Stimulated activated naive CD8-positive, alpha-beta T cell treated with anti-CD3 and anti-CD28 coated beads, Interleukin-15, Interleukin-2, amounts not matched to agents 100 U/mL and 50 U/mL, for 24 hours (primary cell): ENCODE data around the gene HLA-DPB1.

Experiments used
- ATAC-seq: fragments of 150-1000 bp; cut with Tn5 transposase; one replicate; pipeline ENCODE4 v1.10.0; 2021
- DNase-seq: peaks from one replicate; pipeline ENCODE4 v3.0.0; 2021

Gene HLA-DPB1

DNA sequence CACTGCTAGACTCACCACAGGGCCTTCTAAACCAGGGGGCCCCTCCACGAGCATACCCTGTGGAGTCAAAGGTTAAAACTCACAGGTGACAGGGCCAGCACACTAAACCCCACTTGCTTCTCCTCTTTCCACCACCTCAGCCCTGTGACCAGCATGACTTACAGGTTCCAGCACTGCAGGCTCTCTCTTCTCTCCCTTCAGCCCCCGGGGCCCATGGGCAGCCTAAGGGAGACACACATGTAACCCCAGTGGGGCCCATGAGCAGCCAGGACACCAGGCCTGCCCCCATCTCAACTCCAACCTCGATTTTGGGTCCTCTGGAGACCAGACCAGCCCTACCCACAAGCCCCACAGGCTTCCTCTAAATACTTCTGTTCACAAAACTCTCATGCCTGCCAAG is 28.0 kb downstream of the HLA-DPB1 start:
- DNase-seq (no peak), ATAC-seq (no peak)

DNA sequence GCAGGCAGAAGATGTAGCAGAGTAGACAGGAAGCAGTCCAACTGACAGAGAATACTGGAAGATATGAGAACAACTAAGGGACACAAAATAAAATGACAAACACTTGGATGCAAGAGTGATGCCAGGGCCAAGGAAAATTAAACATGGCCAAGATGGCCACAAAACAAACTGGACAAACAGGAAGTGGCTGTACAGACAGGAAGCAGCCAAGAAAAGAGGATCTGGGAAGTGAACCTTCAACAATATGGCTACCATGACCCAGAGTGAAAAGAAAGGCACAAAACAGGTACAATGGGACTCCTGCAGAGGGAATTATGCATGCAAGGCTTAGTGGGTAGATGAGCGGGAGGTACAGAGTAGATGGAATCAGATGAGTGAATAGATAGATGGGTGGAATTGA is 29.1 kb downstream of the HLA-DPB1 start:
- DNase-seq: no peak
- ATAC-seq: no peak

DNA sequence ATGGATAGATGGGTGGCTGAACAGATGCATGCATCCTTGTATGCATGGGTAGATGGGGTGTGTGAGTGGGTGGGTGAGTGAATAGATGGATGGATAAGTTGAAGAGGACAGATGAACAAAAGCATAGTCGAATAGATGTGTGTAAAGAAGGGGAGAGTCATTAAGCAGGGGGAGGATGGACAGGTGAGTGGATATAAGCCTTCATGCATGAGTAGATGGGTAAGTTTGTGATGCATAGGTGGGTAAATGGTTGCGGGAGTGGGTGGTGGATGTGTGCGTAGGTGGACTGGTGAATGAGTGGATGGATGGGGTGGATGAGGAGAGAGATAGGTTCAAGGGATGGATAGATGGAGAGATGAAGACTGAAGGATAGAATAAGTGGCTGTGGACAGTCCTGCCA is 29.6 kb downstream of the HLA-DPB1 start:
- ATAC-seq (no peak), DNase-seq (no peak)

DNA sequence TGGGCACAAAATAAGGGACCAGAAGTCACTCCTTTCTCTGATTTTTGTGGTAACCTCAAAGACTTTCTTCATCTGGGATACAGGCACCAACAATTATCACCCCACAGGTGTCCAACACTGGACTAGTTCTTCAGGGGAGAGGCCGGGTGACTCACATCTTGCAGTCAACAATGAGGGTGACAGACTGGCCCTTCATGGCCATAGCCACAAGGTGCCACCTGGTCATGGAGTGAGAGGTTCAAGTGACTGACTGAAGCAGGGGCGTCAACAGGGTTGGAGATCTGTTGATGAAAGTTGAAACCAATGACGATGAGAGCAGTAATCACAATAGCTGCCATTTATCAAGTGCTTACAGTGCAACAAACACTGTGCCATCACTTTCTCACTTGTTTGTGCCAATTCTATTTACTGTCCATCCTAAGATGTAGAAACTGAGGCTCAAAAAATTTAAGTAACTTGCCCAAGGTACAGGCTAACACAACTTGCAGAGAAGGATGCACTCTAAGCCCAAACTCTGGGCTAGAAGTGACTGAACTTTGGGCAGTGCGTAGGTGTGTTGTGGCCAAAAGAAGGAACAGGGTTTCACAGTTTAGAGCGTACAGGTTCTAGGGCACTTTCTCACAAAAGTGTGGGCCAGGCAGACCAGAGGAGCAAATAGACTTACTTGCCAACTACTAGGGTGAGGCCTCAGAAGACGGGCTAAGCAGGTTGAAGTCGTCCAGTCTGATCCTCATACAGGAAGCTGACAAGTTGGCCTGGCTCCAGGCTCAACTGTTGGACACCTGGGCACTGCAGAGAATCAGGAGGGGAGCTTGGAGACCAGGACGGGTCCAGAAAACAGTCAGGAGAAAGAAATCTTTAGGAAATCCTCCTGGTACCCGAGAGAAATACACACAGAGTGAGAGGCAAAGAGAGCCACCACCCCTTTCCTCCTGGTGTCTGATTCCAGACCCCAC is 30.4 kb downstream of the HLA-DPB1 start:
- ATAC-seq (no peak), DNase-seq (no peak)

DNA sequence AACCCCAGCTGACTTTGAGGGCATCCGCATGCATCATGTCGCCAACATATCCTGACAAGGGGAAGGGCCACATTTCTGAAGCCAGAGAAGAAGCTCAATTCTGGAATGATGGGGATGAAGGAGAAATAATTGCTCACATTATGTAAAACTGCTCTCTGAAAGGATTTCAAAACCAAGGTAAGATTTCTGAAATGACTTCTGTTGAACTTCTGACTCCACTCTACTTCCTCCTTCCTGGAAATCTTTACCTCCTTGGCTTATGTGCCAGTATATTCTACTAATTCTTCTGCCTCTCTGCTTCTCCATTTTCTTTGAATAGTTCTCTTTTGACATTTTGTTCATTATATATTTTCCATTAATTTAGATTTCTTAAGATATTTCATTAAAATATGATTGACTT is 31.9 kb downstream of the HLA-DPB1 start:
- DNase-seq: no peak
- ATAC-seq: no peak

DNA sequence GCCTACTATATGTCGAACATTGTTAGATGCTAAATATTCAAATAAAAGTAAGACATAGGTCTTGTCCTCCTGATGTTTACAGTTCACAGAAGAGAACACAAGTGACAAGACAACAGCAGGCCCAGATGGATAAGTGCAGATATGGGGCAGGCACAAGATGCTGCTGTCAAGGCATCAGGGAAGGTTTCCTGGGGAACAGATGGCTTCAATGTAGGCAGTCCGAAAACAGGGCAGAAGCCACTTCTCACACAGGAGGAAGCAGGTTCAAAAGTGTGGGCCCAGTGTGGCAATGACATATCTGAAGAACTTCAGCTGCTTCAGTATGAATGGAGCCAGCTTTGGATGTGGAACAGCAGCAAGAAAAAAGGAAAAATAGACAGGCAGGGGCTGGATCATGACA is 32.5 kb downstream of the HLA-DPB1 start:
- no peak for DNase-seq
- ATAC-seq: no peak

DNA sequence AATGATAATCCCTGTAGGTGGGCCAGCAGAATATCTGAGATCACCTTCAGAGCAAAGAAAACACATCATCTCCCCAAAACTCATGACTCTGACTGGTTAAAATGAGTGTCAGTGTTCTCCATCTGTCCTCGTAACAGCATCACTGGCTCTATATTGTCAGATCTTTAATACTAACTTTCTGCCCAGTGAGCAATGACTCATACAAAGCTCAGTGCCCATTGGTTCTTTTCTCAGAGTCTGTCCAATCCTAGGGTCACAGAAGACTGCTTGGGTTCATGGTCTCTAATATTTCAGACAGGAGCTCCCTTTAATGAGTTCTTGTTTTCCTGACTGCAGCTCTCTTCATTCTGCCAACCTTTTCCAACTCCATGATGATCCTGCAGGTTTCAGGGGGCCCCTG is 36.4 kb downstream of the HLA-DPB1 start:
- peak; percentile 81 for ATAC-seq
- no peak for DNase-seq

DNA sequence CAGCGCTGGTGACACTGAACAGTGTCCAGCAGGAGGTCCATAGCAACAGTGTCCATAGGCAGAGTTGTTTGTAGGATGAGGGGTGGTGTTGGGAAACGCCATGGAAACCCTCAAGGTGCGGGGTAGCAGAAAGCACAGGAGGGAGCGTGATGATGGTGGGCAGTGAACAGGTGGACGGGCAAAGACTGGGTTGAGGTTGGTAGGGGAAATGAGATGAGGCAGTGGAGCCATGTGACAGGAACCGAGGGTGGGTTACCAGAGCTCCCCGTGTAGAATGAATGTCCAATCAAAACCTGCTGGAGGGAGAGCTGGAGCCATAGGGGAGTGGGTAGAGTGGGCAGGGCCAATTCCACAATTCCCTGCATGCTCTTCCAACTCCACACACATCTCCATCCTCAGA is 38.0 kb downstream of the HLA-DPB1 start:
- DNase-seq (no peak), ATAC-seq (no peak)

DNA sequence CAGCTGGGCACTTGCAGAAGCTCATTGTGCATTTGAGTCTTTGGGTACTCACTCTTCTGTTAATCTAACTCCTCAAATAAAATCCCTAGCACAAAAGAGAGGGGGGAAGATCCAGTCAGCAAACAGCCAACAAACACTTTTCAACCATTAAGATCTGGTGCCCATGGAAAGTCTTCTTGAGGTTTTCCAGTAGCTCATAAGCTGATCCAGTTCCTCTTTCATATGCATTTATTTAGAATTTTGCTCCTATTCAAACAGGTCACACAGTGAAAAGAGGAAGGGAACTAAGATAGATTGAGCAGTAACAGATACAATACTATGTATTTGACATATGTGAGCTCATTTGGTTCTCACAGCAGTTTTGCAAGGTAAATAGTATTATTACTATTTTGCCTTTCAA is 38.6 kb downstream of the HLA-DPB1 start:
- DNase-seq: no peak
- ATAC-seq: no peak

DNA sequence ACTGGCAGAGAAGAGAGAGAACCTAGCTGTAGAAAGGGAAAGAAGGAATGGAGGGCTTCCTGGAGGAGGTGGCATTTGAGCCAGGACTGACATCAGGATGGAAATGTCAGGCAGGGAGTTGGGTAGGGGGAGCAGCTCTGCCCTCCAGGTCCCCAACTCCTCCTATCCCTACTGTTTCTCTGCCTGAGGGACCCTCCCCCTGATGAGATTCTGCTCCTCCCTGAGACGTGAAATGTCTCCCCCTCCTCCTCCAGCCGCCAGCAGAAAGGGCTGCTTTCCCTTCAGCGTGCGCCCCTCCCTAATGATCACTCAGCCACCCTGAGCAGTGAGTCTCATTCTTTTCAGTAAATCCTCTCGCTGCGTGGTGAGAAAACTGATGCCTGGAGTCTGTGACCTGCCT is 40.6 kb downstream of the HLA-DPB1 start:
- no peak for DNase-seq
- no peak for ATAC-seq

DNA sequence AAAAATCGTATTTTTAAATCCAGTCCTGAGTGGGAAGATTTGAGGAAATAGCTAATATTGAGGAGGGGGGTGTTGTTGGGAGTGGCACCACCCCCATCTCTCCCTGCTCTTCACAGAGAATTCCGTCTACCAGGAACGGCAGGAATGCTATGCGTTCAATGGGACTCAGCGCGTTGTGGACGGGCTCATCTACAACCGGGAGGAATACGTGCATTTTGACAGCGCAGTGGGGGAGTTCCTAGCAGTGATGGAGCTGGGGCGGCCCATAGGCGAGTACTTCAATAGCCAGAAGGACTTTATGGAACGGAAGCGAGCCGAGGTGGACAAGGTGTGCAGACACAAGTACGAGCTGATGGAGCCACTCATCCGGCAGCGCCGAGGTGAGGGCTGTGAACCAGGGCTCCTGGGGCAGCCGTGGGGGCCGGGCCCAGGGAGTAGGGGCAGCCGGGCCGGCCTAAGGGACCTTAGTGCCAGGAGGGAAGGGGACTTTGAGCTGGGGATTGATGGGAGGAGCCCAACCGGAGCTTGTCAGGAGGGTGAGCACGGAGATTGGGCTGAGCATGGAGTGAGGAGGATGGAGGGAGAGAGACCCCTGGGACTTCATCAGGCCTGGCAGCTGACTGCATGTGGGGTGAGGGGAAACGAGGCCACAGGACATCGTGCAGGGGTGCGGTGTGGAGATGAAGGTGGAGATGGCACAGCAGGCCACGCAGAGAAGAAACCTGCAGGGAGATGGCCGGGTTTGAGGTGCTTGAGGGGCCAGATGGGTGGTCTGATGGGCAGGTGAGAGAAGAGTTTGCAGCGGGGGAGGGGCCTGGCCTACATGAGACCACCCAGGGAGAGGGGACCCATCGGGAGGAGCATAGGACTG is 41.3 kb downstream of the HLA-DPB1 start:
- peak; percentile 14 for DNase-seq
- ATAC-seq: no peak

DNA sequence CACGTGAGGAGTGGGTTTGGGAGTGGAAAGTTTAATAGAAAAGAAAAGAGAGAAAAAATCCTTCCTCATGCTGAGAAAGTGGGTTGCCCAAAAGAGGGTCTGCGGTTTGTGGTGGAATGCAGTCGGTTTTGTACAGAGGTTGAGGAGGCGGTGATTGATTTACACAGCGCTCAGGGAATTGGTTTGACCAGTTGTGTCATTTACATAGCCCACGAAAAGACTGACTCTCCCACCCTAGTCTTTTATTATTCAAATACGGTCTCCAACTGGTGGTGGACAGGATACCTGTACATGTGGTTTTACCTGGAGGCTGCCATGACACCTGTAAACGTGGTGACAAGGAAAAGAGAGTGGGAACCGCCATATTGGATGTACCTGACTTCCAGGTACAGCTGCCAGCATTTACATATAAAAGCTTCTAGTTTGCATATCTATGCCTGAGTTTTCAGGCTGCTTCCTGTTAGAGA is 42.1 kb downstream of the HLA-DPB1 start:
- ATAC-seq (no peak), DNase-seq (peak; percentile 15)

DNA sequence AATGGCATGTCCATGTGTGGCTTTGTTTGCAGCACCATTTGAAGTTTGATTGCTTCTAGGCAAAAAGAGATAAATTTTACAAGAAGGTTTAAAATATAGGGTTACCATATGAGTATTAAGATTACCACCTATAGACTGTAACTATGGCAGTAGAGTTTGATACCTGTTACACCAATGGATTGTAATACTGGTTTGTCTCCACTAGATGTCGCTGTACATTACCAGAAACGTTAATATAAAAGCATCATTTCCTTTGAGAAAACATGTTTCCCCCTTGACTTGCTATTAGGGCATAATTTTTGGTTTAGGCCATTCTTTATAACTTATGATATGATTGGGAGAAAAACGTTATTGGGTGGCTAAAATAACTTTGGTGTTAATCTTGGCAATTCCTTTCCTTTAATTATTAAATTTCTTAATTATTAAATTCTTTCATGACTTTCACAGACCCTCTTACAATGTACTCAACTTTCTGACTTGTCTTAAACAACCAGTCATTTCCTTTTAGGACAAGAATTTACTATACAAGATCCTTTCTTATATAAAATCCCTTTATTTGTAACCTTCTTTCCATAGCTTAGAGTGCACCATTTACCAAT is 42.8 kb downstream of the HLA-DPB1 start:
- no peak for DNase-seq
- no peak for ATAC-seq

DNA sequence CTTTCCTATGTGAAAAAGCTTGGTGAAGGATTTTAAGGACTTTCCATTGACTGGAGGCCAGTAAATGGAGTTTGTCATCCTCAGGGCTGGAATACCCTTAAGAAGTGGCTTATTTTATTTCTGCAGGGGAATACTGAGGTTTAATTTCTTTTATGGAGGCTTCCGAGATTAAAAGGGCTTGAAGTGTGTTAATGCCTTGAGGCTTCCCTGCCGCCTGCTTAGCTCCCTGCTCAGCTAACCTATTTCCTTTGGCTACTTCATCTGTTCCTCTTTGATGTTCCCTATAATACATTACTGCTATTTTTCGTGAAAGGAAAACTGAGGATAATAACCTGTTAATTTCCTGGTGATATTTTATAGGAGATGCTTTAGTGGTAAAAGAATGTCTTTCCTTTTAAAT is 44.2 kb downstream of the HLA-DPB1 start:
- ATAC-seq (no peak), DNase-seq (no peak)

DNA sequence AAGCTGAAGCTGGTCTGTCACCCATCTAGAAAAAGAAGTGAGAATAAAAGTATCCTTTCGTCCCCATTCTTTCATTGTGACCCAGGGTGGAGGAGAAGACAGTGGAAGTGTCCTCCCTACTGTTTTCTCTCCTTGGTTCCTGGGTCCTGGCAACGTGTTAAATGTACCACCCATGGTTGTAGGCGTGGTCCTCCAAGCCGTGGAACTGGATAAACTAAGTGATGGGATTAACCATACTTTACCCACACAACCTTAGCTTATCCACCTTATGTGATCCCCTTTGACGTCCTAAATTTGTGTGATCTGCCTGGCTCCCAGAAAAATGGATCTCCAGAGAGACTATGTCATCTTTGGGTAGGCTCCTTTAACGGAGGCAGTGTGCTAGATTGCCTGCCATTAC is 47.4 kb downstream of the HLA-DPB1 start:
- no peak for ATAC-seq
- no peak for DNase-seq

DNA sequence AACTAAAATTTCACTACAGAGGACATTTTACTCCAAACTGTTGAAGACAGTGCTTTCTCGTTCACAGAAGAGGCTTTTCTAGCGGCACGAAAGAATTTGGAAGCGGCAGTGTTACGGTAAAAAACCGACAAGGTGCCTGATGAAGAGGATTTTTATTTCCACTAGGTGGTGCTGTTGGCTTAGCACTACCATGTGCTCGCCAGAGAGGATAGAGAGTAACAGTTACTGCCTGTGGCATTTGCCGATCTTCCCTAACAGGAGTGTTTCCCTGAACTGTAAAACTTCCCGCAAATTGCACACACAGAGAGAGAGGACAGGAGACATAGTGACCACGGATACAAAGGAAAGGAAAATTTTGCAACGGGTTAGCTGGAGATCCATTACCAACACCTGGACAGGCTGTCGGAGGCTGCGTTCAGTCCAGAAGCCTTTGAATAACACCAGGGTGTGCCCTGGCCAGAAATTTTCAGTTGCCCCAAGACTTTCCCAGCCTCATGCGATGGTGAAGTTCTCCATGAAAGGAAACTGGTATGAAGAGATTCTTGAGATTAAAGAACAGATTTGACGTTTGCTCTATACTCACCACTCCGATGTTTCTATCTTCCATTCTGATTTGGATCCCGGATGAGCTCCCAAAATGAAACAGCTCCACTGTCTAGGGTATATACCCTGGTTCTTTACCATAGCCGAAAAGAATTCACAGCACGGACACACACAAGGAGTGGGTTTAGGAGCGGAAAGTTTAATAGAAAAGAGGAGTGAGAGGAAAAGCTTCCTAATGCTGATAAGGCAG is 48.1 kb downstream of the HLA-DPB1 start:
- DNase-seq: peak; percentile 24
- ATAC-seq: no peak

DNA sequence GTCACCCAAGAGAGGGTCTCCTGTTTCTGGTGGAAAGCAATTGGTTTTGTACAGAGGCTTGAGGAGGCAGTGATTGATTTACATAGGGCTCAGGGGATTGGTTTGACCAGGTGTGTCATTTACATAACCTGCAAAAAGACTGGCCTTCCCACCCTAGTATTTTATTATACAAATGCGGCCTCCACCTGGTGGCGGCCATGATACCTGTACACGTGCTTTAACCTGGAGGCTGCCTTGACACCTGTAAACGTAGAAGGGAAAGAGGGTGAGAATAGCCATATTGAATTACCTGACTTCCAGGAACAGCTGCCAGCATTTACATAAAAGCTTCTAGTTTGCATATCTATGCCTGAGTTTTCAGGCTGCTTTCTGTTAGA is 48.7 kb downstream of the HLA-DPB1 start:
- ATAC-seq (no peak), DNase-seq (no peak)

DNA sequence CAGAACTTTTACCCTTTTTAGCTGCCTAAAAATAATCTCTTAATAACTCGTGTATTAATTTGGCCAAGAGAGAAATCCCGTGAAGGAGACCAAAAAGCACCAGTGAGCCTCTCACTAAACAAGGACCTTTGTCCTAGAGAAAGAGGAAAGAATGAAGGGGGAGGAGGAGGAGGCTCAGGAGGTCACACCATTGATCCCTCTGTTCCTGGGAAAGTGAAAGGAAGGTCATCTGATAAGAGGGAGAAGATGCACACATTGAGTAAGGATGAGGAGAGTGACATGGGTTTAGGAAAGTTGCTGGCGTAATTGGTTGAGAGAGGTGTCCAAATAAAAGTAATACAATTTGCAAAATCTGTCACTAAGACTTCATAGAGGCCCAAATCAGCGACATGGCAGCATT is 49.2 kb downstream of the HLA-DPB1 start:
- no peak for ATAC-seq

DNA sequence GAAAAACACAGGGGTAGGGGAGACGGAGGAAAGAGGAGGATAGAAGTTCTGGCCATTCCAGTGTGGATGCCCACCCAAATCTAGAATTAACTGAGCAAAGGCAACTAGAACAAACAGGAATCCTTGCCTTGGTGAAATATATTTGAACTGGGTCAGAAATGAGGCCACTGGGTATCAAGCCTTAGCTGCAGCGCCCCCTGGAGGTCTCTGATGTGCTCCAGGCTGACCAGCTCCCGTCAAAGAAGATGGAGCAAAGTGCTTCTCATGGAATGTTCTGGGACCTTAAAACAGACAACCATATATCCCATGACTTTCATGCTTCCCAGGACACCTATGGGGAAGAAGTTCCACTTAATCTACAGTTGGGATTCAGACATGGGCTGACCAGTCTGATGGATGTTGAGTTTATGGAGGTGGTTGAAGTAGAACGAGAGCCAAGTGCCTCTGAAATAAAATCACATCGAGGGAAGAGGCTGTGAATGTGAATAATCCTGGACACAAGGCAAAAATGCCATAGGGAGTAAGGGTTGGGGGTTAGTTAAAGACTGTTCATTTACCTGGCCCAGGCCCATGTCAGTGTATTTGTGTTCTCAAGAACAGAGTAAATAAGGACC is 50.4 kb downstream of the HLA-DPB1 start:
- ATAC-seq: peak; percentile 49
- peak; percentile 84 for DNase-seq

More for the DNA sequence above, 49.2 kb downstream of the HLA-DPB1 start:
- no peak for DNase-seq

DNA sequence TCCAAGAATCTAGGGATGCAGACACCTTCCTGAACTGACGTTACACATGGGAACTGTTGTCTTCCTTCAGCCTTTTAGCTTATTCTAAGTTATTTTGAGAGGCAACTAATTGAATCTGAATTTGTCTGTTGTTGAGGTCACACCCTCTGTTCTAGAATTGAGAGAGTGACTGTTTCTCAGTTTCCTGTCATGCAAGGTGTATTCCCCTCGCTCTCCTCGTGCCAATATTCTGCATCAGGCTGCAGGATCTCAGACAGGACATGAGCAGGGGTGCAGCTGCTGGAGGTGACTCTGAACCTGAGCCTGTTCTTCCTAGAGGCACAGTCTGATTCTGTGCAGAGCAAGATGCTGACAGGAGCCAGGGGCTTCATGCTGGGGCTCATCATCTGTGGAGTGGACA is 52.5 kb downstream of the HLA-DPB1 start:
- ATAC-seq (no peak), DNase-seq (no peak)

DNA sequence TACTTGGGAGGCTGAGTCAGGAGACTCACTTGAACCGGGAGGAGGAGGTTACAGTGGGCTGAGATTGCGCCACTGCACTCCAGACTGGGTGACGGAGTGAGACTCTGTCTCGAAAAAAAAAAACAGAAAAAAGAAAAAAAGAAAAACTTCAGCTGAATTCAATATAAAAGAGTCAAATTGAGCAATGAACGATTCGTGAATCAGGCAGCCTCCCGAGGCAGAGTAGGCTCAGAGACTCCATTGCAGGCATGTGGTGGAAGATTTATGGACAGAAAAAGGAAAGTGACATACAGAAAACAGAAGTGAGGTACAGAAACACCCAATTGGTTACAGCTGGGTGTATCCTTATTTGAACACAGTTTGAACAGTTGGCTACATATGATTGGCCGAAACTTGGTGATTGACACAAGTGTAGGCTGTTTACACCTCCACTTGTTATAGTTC is 56.3 kb downstream of the HLA-DPB1 start:
- ATAC-seq (no peak), DNase-seq (no peak)
